HepG2 (cell line): ENCODE data around the gene NAPB. TPM values are rescaled to one million over a fixed set of nuclear protein-coding genes. Genes with fewer than 3 reads are reported as not detected.

Source experiments
- AHR ChIP-seq: IDR thresholded peaks from 2 replicates; pipeline ENCODE4 v1.6.1; 2018; ENCODE audit warnings: missing genetic modification reagents, missing compliant biosample characterization
- CEBPG ChIP-seq: IDR thresholded peaks from 2 replicates; pipeline ENCODE4 v1.6.1; 2016
- CHCHD3 ChIP-seq: sonication (generic); formaldehyde crosslinking; IDR thresholded peaks from 2 replicates; pipeline ENCODE4 v1.8.0; 2022; ENCODE audit warnings: mild to moderate bottlenecking, missing genetic modification reagents, moderate library complexity
- HNF1B ChIP-seq: sonication (generic); formaldehyde crosslinking; IDR thresholded peaks from 2 replicates; pipeline ENCODE4 v1.5.1; 2020; ENCODE audit warnings: mild to moderate bottlenecking, moderate library complexity, missing genetic modification reagents
- HNRNPL ChIP-seq: fragments of 200-400 bp; formaldehyde crosslinking; IDR thresholded peaks from 2 replicates; pipeline ENCODE4 v1.6.1; 2017; ENCODE audit warnings: mild to moderate bottlenecking, low read depth, low read length
- IKZF1 ChIP-seq: fragments of 450-650 bp; IDR thresholded peaks from 2 replicates; pipeline ENCODE4 v1.7.1; 2016
- IRF2 ChIP-seq: IDR thresholded peaks from 2 replicates; pipeline ENCODE4 v1.6.1; 2018; ENCODE audit warnings: missing genetic modification reagents, missing compliant biosample characterization
- KDM1A ChIP-seq: IDR thresholded peaks from 2 replicates; pipeline ENCODE4 v1.6.1; 2016; ENCODE audit warnings: missing compliant biosample characterization
- MIXL1 ChIP-seq: IDR thresholded peaks from 2 replicates; pipeline ENCODE4 v1.6.1; 2016
- PCBP1 ChIP-seq: fragments of 200-400 bp; formaldehyde crosslinking; IDR thresholded peaks from 2 replicates; pipeline ENCODE4 v1.6.1; 2017; ENCODE audit warnings: mild to moderate bottlenecking, low read depth, low read length, borderline replicate concordance
- SETDB1 ChIP-seq: sonication (generic); formaldehyde crosslinking; IDR thresholded peaks from 2 replicates; pipeline ENCODE4 v1.5.1; 2020; ENCODE audit warnings: missing genetic modification reagents, mild to moderate bottlenecking, borderline replicate concordance
- SNAPC2 ChIP-seq: sonication (generic); formaldehyde crosslinking; IDR thresholded peaks from 2 replicates; pipeline ENCODE4 v1.8.1; 2022; ENCODE audit warnings: mild to moderate bottlenecking, missing genetic modification reagents
- ZBTB33 ChIP-seq: sonication (generic); formaldehyde crosslinking; IDR thresholded peaks from 2 replicates; pipeline ENCODE4 v1.4.0; 2020; ENCODE audit warnings: missing genetic modification reagents
- ZFP37 ChIP-seq: sonication (generic); formaldehyde crosslinking; IDR thresholded peaks from 2 replicates; pipeline ENCODE4 v1.4.0; 2020; ENCODE audit warnings: missing genetic modification reagents, borderline replicate concordance
- ZNF136 ChIP-seq: sonication (generic); formaldehyde crosslinking; IDR thresholded peaks from 2 replicates; pipeline ENCODE4 v1.8.1; 2022; ENCODE audit warnings: low read depth, mild to moderate bottlenecking, moderate library complexity, missing genetic modification reagents
- ZNF282 ChIP-seq: fragments of 450-650 bp; IDR thresholded peaks from 2 replicates; pipeline ENCODE4 v1.6.1; 2018; ENCODE audit not compliant: partially characterized antibody
- ZNF430 ChIP-seq: sonication (generic); formaldehyde crosslinking; IDR thresholded peaks from 2 replicates; pipeline ENCODE4 v1.9.0; 2021; ENCODE audit warnings: mild to moderate bottlenecking, missing genetic modification reagents
- ZNF432 ChIP-seq: sonication (generic); formaldehyde crosslinking; IDR thresholded peaks from 2 replicates; pipeline ENCODE4 v1.5.0; 2020; ENCODE audit warnings: missing genetic modification reagents, mild to moderate bottlenecking, borderline replicate concordance
- ZNF543 ChIP-seq: sonication (generic); formaldehyde crosslinking; IDR thresholded peaks from 2 replicates; pipeline ENCODE4 v1.4.0; 2020; ENCODE audit warnings: mild to moderate bottlenecking, missing genetic modification reagents
- ZNF660 ChIP-seq: sonication (generic); formaldehyde crosslinking; IDR thresholded peaks from 2 replicates; pipeline ENCODE4 v1.5.1; 2020; ENCODE audit warnings: mild to moderate bottlenecking, low read depth, missing genetic modification reagents, borderline replicate concordance
- ZNF687 ChIP-seq: sonication (generic); formaldehyde crosslinking; IDR thresholded peaks from 2 replicates; pipeline ENCODE4 v1.5.1; 2020; ENCODE audit warnings: mild to moderate bottlenecking, missing genetic modification reagents, moderate library complexity
- polyA plus RNA-seq, 8 experiments: library from polyadenylated mRNA; depleted of rRNA in 3 of 8; stranded (reverse) in 7 of 8; unstranded in 1 of 8; fragments of >200 nt; fragmentation: Illumina TruSeq in 4 of 8; extraction: Trizol in 4 of 8; gene quantifications; 2 replicates each; pipeline versions ENCODE4 v1.2.1 to v1.2.3, GENCODE V29; 2011 to 2016; ENCODE audit warnings: low read depth in 4 of 8, missing spikeins in 1 of 8, mixed read lengths in 1 of 8; ENCODE audit not compliant: insufficient read depth in 1 of 8
- total RNA-seq, 5 experiments: library from RNA; depleted of rRNA; stranded (reverse); fragments of >200 nt; fragmentation: Illumina TruSeq; extraction: Trizol; gene quantifications; 2 replicates each; pipeline ENCODE4 v1.2.3, GENCODE V29; 2016; ENCODE audit warnings: low read depth in 1 of 5
- TF ChIP-seq, protein P1 (sequence below): sonication (generic); formaldehyde crosslinking; conservative IDR thresholded peaks from 2 replicates; pipeline ENCODE4 v1.4.0; 2020; ENCODE audit warnings: missing genetic modification reagents

Gene NAPB
- total and polyA plus RNA-seq, 2 of the 13 experiments (the other 11 are each of a cell fraction or from before 2014, with no cell fraction given), result 15.2 to 16.1 TPM

GRCh38 chr20:23441850-23442313 is 20.6 kb upstream of the NAPB start (continued):
- TF ChIP-seq CEBPG (CRISPR knock-in tag) (peak; percentile 53), ZNF660 (CRISPR knock-in tag) (no peak), IKZF1 (no peak), PCBP1 (no peak), ZBTB33 (CRISPR knock-in tag) (0 out of 2 replicates have a peak, but pooled peaks have one; percentile 21), MIXL1 (peak; percentile 43; the same call in 1 of the 2 replicates), ZNF543 (CRISPR knock-in tag) (no peak), ZNF687 (peak; percentile 36), ZNF430 (CRISPR knock-in tag) (peak; percentile 39; the same call in 1 of the 2 replicates), HNRNPL (no peak), AHR (CRISPR knock-in tag) (peak; percentile 31; the same call in 1 of the 2 replicates), ZNF282 (no peak), SETDB1 (no peak), KDM1A (peak; percentile 61; the same call in 1 of the 2 replicates), ZNF432 (CRISPR knock-in tag) (no peak), IRF2 (CRISPR knock-in tag) (no peak), HNF1B (CRISPR knock-in tag) (0 out of 2 replicates have a peak, but pooled peaks have one; percentile 17), SNAPC2 (CRISPR knock-in tag) (no peak), CHCHD3 (CRISPR knock-in tag) (no peak), ZNF136 (CRISPR knock-in tag) (no peak), ZFP37 (CRISPR knock-in tag) (no peak)
- TF ChIP-seq, protein P1, sequence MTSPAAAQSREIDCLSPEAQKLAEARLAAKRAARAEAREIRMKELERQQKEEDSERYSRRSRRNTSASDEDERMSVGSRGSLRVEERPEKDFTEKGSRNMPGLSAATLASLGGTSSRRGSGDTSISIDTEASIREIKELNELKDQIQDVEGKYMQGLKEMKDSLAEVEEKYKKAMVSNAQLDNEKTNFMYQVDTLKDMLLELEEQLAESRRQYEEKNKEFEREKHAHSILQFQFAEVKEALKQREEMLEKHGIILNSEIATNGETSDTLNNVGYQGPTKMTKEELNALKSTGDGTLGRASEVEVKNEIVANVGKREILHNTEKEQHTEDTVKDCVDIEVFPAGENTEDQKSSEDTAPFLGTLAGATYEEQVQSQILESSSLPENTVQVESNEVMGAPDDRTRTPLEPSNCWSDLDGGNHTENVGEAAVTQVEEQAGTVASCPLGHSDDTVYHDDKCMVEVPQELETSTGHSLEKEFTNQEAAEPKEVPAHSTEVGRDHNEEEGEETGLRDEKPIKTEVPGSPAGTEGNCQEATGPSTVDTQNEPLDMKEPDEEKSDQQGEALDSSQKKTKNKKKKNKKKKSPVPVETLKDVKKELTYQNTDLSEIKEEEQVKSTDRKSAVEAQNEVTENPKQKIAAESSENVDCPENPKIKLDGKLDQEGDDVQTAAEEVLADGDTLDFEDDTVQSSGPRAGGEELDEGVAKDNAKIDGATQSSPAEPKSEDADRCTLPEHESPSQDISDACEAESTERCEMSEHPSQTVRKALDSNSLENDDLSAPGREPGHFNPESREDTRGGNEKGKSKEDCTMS (CRISPR knock-in tag), result no peak
